ENCODE measurements around the gene CAPN13. TPM values are rescaled to one million over a fixed set of nuclear protein-coding genes. Genes with fewer than 3 reads are reported as not detected.

The CAPN13 gene
- total and polyA plus RNA-seq, 2 experiments from 2014 or later, result 0.50 to 0.94 TPM

- TF ChIP-seq, protein P1, sequence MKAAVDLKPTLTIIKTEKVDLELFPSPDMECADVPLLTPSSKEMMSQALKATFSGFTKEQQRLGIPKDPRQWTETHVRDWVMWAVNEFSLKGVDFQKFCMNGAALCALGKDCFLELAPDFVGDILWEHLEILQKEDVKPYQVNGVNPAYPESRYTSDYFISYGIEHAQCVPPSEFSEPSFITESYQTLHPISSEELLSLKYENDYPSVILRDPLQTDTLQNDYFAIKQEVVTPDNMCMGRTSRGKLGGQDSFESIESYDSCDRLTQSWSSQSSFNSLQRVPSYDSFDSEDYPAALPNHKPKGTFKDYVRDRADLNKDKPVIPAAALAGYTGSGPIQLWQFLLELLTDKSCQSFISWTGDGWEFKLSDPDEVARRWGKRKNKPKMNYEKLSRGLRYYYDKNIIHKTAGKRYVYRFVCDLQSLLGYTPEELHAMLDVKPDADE (IDR thresholded peaks at IDR 0.05), result no peak
- TF ChIP-seq POLR2AphosphoS5 (IDR thresholded peaks at IDR 0.05; ENCODE audit: low read depth) (no peak), ZNF331 (CRISPR knock-in tag; IDR thresholded peaks at IDR 0.05; ENCODE audit: low read depth) (no peak)
These were observed 21.3 kb upstream of the CAPN13 start (continued) for GRCh38 chr2:30828586-30828985.

GRCh38 chr2:30826916-30827315 lies 19.7 kb upstream of the CAPN13 start:
- Mint-ChIP-seq H3K27me3 (ENCODE audit: insufficient read depth, low read depth, poor library complexity) (peaks cover under 1% of the 10 kb centered on the region), H3K4me1 (no peaks in the 10 kb centered on the region), H3K27ac (no peak overlapping the region), H3K9me3 (peaks cover 43% of the 10 kb centered on the region), H3K36me3 (ENCODE audit: low read depth) (peaks cover 16% of the 10 kb centered on the region; the same call in 2 of the 3 replicates), H3K4me3 (no peak overlapping the region)
- ATAC-seq (no peak), DNase-seq (ENCODE audit: low spot score) (no peak)
- no peak overlapping the region for H3K4me2 ChIP-seq
- no peak overlapping the region for H3K4me3 ChIP-seq
- H3K9me2 ChIP-seq (ENCODE audit: insufficient read depth), result 0 out of 2 replicates have a peak, but pooled peaks cover 4% of the 10 kb centered on the region
- H3K4me1 ChIP-seq (ENCODE audit: insufficient read depth), result no peaks in the 10 kb centered on the region
- H2AFZ ChIP-seq, result no peak overlapping the region
- H4K20me1 ChIP-seq (replicated peaks; ENCODE audit: insufficient read depth), result no peaks in the 10 kb centered on the region
- no peak overlapping the region for H3K27ac ChIP-seq (ENCODE audit: low read depth)
- H3F3A ChIP-seq (replicated peaks; ENCODE audit: low read depth), result no peaks in the 10 kb centered on the region
- no peaks in the 10 kb centered on the region for H3K27me3 ChIP-seq (ENCODE audit: insufficient read depth)
- no peaks in the 10 kb centered on the region for H3K79me2 ChIP-seq (replicated peaks; ENCODE audit: insufficient read depth)
- H3K36me3 ChIP-seq (ENCODE audit: insufficient read depth), result peaks cover 5% of the 10 kb centered on the region
- TF ChIP-seq ZNF331 (CRISPR knock-in tag; IDR thresholded peaks at IDR 0.05; ENCODE audit: low read depth), result no peak
- TF ChIP-seq, protein P2, sequence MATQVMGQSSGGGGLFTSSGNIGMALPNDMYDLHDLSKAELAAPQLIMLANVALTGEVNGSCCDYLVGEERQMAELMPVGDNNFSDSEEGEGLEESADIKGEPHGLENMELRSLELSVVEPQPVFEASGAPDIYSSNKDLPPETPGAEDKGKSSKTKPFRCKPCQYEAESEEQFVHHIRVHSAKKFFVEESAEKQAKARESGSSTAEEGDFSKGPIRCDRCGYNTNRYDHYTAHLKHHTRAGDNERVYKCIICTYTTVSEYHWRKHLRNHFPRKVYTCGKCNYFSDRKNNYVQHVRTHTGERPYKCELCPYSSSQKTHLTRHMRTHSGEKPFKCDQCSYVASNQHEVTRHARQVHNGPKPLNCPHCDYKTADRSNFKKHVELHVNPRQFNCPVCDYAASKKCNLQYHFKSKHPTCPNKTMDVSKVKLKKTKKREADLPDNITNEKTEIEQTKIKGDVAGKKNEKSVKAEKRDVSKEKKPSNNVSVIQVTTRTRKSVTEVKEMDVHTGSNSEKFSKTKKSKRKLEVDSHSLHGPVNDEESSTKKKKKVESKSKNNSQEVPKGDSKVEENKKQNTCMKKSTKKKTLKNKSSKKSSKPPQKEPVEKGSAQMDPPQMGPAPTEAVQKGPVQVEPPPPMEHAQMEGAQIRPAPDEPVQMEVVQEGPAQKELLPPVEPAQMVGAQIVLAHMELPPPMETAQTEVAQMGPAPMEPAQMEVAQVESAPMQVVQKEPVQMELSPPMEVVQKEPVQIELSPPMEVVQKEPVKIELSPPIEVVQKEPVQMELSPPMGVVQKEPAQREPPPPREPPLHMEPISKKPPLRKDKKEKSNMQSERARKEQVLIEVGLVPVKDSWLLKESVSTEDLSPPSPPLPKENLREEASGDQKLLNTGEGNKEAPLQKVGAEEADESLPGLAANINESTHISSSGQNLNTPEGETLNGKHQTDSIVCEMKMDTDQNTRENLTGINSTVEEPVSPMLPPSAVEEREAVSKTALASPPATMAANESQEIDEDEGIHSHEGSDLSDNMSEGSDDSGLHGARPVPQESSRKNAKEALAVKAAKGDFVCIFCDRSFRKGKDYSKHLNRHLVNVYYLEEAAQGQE (IDR thresholded peaks at IDR 0.05; ENCODE audit: unreplicated experiment), result no peak
- TF ChIP-seq, protein P1 (IDR thresholded peaks at IDR 0.05), result no peak
- no peak for TF ChIP-seq EZH2phosphoT487 (IDR thresholded peaks at IDR 0.05; ENCODE audit: unreplicated experiment)
- no peak for TF ChIP-seq STAT1 (IDR thresholded peaks at IDR 0.05; ENCODE audit: unreplicated experiment)
- TF ChIP-seq CREB1 (CRISPR knock-in tag; IDR thresholded peaks at IDR 0.05; ENCODE audit: low read depth), result no peak
- no peak for TF ChIP-seq POLR2AphosphoS5 (IDR thresholded peaks at IDR 0.05; ENCODE audit: low read depth)
- TF ChIP-seq, protein P3, sequence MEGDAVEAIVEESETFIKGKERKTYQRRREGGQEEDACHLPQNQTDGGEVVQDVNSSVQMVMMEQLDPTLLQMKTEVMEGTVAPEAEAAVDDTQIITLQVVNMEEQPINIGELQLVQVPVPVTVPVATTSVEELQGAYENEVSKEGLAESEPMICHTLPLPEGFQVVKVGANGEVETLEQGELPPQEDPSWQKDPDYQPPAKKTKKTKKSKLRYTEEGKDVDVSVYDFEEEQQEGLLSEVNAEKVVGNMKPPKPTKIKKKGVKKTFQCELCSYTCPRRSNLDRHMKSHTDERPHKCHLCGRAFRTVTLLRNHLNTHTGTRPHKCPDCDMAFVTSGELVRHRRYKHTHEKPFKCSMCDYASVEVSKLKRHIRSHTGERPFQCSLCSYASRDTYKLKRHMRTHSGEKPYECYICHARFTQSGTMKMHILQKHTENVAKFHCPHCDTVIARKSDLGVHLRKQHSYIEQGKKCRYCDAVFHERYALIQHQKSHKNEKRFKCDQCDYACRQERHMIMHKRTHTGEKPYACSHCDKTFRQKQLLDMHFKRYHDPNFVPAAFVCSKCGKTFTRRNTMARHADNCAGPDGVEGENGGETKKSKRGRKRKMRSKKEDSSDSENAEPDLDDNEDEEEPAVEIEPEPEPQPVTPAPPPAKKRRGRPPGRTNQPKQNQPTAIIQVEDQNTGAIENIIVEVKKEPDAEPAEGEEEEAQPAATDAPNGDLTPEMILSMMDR (conservative IDR thresholded peaks at IDR 0.05; ENCODE audit: low read depth in 2 of 2), result no peak
- TF ChIP-seq, protein P4, sequence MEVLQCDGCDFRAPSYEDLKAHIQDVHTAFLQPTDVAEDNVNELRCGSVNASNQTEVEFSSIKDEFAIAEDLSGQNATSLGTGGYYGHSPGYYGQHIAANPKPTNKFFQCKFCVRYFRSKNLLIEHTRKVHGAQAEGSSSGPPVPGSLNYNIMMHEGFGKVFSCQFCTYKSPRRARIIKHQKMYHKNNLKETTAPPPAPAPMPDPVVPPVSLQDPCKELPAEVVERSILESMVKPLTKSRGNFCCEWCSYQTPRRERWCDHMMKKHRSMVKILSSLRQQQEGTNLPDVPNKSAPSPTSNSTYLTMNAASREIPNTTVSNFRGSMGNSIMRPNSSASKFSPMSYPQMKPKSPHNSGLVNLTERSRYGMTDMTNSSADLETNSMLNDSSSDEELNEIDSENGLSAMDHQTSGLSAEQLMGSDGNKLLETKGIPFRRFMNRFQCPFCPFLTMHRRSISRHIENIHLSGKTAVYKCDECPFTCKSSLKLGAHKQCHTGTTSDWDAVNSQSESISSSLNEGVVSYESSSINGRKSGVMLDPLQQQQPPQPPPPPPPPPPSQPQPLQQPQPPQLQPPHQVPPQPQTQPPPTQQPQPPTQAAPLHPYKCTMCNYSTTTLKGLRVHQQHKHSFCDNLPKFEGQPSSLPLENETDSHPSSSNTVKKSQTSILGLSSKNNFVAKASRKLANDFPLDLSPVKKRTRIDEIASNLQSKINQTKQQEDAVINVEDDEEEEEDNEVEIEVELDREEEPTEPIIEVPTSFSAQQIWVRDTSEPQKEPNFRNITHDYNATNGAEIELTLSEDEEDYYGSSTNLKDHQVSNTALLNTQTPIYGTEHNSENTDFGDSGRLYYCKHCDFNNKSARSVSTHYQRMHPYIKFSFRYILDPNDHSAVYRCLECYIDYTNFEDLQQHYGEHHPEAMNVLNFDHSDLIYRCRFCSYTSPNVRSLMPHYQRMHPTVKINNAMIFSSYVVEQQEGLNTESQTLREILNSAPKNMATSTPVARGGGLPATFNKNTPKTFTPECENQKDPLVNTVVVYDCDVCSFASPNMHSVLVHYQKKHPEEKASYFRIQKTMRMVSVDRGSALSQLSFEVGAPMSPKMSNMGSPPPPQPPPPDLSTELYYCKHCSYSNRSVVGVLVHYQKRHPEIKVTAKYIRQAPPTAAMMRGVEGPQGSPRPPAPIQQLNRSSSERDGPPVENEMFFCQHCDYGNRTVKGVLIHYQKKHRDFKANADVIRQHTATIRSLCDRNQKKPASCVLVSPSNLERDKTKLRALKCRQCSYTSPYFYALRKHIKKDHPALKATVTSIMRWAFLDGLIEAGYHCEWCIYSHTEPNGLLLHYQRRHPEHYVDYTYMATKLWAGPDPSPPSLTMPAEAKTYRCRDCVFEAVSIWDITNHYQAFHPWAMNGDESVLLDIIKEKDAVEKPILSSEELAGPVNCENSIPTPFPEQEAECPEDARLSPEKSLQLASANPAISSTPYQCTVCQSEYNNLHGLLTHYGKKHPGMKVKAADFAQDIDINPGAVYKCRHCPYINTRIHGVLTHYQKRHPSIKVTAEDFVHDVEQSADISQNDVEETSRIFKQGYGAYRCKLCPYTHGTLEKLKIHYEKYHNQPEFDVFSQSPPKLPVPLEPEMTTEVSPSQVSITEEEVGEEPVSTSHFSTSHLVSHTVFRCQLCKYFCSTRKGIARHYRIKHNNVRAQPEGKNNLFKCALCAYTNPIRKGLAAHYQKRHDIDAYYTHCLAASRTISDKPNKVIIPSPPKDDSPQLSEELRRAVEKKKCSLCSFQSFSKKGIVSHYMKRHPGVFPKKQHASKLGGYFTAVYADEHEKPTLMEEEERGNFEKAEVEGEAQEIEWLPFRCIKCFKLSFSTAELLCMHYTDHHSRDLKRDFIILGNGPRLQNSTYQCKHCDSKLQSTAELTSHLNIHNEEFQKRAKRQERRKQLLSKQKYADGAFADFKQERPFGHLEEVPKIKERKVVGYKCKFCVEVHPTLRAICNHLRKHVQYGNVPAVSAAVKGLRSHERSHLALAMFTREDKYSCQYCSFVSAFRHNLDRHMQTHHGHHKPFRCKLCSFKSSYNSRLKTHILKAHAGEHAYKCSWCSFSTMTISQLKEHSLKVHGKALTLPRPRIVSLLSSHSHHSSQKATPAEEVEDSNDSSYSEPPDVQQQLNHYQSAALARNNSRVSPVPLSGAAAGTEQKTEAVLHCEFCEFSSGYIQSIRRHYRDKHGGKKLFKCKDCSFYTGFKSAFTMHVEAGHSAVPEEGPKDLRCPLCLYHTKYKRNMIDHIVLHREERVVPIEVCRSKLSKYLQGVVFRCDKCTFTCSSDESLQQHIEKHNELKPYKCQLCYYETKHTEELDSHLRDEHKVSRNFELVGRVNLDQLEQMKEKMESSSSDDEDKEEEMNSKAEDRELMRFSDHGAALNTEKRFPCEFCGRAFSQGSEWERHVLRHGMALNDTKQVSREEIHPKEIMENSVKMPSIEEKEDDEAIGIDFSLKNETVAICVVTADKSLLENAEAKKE (CRISPR knock-in tag; IDR thresholded peaks at IDR 0.05), result no peak
- TF ChIP-seq NANOG (IDR thresholded peaks at IDR 0.05; ENCODE audit: borderline replicate concordance), result no peak
- TF ChIP-seq ZNF114 (CRISPR knock-in tag; IDR thresholded peaks at IDR 0.05), result no peak
